Measurements from ENCODE around the gene CMTM7. TPM values are rescaled to one million over a fixed set of nuclear protein-coding genes. Genes with fewer than 3 reads are reported as not detected.

Gene CMTM7
- total and polyA plus RNA-seq, 10 of the 15 experiments (the other 5 are each of a cell fraction or from before 2014, with no cell fraction given) = 3.7 to 36.4 (median 14.7) TPM

DNA sequence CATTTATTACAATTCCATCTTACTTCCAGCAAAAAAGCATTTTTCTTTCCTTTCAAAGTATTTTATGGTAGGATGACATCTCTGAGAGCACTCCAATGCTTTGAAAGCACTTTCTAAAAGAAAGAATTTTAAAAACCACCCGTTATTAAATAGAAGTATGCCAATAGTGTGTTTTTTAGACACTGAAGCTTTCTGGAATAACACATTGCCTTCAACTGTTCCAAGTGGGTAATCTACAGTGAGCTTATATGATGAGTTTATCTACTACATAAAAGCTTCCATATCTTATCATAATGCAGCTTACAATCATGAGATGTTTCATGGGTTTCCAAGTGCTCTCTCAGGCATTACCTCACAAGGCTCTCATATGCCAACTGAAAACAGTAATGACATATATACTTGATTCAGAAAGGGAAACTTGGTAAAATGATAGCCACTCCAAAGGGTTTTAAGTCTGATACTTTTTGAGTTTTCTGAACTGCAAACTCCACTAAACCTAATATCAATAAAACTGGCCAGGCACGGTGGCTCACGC, 96.9 kb downstream of the CMTM7 start (continued):
- TF ChIP-seq, protein P1, sequence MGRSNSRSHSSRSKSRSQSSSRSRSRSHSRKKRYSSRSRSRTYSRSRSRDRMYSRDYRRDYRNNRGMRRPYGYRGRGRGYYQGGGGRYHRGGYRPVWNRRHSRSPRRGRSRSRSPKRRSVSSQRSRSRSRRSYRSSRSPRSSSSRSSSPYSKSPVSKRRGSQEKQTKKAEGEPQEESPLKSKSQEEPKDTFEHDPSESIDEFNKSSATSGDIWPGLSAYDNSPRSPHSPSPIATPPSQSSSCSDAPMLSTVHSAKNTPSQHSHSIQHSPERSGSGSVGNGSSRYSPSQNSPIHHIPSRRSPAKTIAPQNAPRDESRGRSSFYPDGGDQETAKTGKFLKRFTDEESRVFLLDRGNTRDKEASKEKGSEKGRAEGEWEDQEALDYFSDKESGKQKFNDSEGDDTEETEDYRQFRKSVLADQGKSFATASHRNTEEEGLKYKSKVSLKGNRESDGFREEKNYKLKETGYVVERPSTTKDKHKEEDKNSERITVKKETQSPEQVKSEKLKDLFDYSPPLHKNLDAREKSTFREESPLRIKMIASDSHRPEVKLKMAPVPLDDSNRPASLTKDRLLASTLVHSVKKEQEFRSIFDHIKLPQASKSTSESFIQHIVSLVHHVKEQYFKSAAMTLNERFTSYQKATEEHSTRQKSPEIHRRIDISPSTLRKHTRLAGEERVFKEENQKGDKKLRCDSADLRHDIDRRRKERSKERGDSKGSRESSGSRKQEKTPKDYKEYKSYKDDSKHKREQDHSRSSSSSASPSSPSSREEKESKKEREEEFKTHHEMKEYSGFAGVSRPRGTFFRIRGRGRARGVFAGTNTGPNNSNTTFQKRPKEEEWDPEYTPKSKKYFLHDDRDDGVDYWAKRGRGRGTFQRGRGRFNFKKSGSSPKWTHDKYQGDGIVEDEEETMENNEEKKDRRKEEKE (IDR thresholded peaks at IDR 0.05) = no peak
- TF ChIP-seq SREBF1 (IDR thresholded peaks at IDR 0.05; ENCODE audit: low read length) = no peak
- TF ChIP-seq FOXK2 (IDR thresholded peaks at IDR 0.05) = no peak
- TF ChIP-seq, protein P2, sequence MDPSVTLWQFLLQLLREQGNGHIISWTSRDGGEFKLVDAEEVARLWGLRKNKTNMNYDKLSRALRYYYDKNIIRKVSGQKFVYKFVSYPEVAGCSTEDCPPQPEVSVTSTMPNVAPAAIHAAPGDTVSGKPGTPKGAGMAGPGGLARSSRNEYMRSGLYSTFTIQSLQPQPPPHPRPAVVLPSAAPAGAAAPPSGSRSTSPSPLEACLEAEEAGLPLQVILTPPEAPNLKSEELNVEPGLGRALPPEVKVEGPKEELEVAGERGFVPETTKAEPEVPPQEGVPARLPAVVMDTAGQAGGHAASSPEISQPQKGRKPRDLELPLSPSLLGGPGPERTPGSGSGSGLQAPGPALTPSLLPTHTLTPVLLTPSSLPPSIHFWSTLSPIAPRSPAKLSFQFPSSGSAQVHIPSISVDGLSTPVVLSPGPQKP (IDR thresholded peaks at IDR 0.05; ENCODE audit: low read depth, low read length) = no peak

DNA sequence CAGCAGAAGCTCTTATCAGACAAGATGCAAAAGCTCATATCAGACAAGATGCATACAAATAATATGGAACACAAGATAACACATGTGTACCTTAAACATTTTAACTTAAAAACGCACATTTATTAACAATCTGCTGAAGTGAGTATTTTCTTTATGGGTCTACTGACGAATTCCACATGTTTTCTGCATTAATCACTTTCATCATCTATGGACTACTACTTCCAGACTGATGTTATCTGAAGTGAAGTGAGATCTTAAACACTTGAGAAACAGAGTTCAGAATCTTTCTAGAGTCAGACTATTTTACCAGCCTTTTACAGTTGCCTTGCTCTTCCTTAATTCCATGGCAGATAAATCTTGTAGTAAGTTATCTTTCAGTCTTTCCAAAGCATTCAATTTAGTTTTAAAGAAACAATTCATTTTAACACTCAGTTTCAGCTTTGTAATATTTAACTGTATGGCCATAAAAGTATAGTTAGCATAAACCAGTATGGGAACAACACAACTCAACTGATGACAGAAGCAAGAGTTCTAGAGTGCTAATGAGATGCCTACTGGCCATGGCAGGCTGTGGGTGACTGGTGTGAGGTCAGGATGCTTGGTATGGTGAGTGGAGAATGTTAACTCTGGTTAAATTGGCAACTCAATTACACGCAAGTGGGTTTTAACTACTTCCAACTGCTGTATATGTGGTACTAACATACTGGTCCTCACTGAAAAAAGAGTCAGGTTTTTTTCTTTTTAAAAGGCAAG, 101.2 kb downstream of the CMTM7 start:
- H3K4me1 ChIP-seq (ENCODE audit: control insufficient read depth, insufficient read depth, low read length) = peaks cover 21% of the 10 kb centered on the region
- ChIA-PET CTCF (interaction anchor here (0.9 to 5.0 kb wide), 5 partner anchors 9 to 118 kb away, joined by 3 to 26 read pairs (median 10); partner anchors contain the start of gene CMTM6), RAD21 (ENCODE audit: unreplicated experiment) (interaction anchor here (0.7 to 1.7 kb wide), 6 partner anchors 9 to 73 kb away, joined by 3 to 7 read pairs (median 4); partner anchors contain the start of gene CMTM6), POLR2A (interaction anchor here (0.6 to 2.0 kb wide), 6 partner anchors 11 to 962 kb away, joined by 3 to 4 read pairs (median 4); no protein-coding TSS in a partner anchor), SMC1A (ENCODE audit: uncharacterized antibody, unreplicated experiment) (interaction anchor here (0.8 to 2.6 kb wide), 12 partner anchors 9 to 123 kb away, joined by 3 to 18 read pairs (median 6); no protein-coding TSS in a partner anchor)
- H3K27ac ChIP-seq (ENCODE audit: control insufficient read depth, insufficient read depth) = no peak overlapping the region
- no peak for FAIRE-seq
- ATAC-seq = peak; percentile 64
- no peaks in the 10 kb centered on the region for H3K9me3 ChIP-seq (replicated peaks; ENCODE audit: control insufficient read depth, insufficient read depth, low read length)
- peaks cover 5% of the 10 kb centered on the region for H3K79me2 ChIP-seq (ENCODE audit: control insufficient read depth, insufficient read depth, low read length)
- H4K20me1 ChIP-seq (ENCODE audit: control insufficient read depth, insufficient read depth) = no peaks in the 10 kb centered on the region
- H3K36me3 ChIP-seq (ENCODE audit: control insufficient read depth in 2 of 2, insufficient read depth in 2 of 2, low read length in 1 of 2) = no peaks in the 10 kb centered on the region
- 73% methylated on average over 3 of the region's 3 CpGs for WGBS (ENCODE audit: insufficient coverage, insufficient replicate concordance, low lambda C conversion rate, missing lambda C conversion rate)
- in situ Hi-C loops (cut with MboI) (no loop called here), intact Hi-C loops (cut with micrococcal nuclease; ENCODE audit: unreplicated experiment) (loop anchor here (2.0 kb wide), 1 partner anchor 24 kb away; no protein-coding TSS in a partner anchor)
- no peaks in the 10 kb centered on the region for H3K27me3 ChIP-seq (replicated peaks in 1 of 2; ENCODE audit: control insufficient read depth in 2 of 2, insufficient read depth in 2 of 2, low read length in 1 of 2)
- no peak overlapping the region for H2AFZ ChIP-seq (ENCODE audit: control insufficient read depth, low read depth, low read length)
- no peak overlapping the region for H3K9ac ChIP-seq (ENCODE audit: control insufficient read depth, insufficient read depth, low read length)
- H3K4me3 ChIP-seq = no peak overlapping the region
- no peak for DNase-seq (ENCODE audit: low read depth, low spot score)
- BruUV-seq (replicated peaks) = no TSS peak
- H3K4me2 ChIP-seq (ENCODE audit: control insufficient read depth, insufficient read depth) = no peak overlapping the region; the same call in none of the 2 replicates
- no peak for TF ChIP-seq NRF1 (conservative IDR thresholded peaks at IDR 0.05; ENCODE audit: low read depth, low read length)
- no peak for TF ChIP-seq MEF2B (IDR thresholded peaks at IDR 0.05; ENCODE audit: partially characterized antibody, poor library complexity, severe bottlenecking)
- TF ChIP-seq NR2C2 (IDR thresholded peaks at IDR 0.05; ENCODE audit: borderline replicate concordance, control insufficient read depth, insufficient read length, low read depth) = no peak
- no peak for TF ChIP-seq SUPT20H (IDR thresholded peaks at IDR 0.05; ENCODE audit: borderline replicate concordance, control insufficient read depth, low read depth, low read length)
- TF ChIP-seq PAX5 (IDR thresholded peaks at IDR 0.05; ENCODE audit: borderline replicate concordance, low read depth, low read length) = no peak
- TF ChIP-seq, protein P1 (IDR thresholded peaks at IDR 0.05) = no peak
- TF ChIP-seq MYC (IDR thresholded peaks at IDR 0.05; ENCODE audit: insufficient read depth, insufficient read length, insufficient replicate concordance, low read length, severe bottlenecking) = no peak
